ENCODE results near the gene DUSP28.
A peak's percentile ranks its signal among the peaks of the same experiment; 100 is the strongest.

- TF ChIP-seq, protein P1, sequence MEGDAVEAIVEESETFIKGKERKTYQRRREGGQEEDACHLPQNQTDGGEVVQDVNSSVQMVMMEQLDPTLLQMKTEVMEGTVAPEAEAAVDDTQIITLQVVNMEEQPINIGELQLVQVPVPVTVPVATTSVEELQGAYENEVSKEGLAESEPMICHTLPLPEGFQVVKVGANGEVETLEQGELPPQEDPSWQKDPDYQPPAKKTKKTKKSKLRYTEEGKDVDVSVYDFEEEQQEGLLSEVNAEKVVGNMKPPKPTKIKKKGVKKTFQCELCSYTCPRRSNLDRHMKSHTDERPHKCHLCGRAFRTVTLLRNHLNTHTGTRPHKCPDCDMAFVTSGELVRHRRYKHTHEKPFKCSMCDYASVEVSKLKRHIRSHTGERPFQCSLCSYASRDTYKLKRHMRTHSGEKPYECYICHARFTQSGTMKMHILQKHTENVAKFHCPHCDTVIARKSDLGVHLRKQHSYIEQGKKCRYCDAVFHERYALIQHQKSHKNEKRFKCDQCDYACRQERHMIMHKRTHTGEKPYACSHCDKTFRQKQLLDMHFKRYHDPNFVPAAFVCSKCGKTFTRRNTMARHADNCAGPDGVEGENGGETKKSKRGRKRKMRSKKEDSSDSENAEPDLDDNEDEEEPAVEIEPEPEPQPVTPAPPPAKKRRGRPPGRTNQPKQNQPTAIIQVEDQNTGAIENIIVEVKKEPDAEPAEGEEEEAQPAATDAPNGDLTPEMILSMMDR (conservative IDR thresholded peaks at IDR 0.05; ENCODE audit: low read depth, low read length) = peak; percentile 31; the same call in 1 of the 2 replicates
- no peak for TF ChIP-seq EZH2 (IDR thresholded peaks at IDR 0.05; ENCODE audit: borderline replicate concordance, low read depth, low read length, poor library complexity, severe bottlenecking)
Measured at GRCh38 chr2:240560480-240561324, 545 bp downstream of the DUSP28 start.

Measured in A673 (cell line).